ENCODE results near the gene PCDHA10. TPM values are rescaled to one million over a fixed set of nuclear protein-coding genes. Genes with fewer than 3 reads are reported as not detected.

Gene PCDHA10
- total and polyA plus RNA-seq, 2 of the 13 experiments (the other 11 are each of a cell fraction or from before 2014, with no cell fraction given) = 0.01 to 0.02 TPM

DNA sequence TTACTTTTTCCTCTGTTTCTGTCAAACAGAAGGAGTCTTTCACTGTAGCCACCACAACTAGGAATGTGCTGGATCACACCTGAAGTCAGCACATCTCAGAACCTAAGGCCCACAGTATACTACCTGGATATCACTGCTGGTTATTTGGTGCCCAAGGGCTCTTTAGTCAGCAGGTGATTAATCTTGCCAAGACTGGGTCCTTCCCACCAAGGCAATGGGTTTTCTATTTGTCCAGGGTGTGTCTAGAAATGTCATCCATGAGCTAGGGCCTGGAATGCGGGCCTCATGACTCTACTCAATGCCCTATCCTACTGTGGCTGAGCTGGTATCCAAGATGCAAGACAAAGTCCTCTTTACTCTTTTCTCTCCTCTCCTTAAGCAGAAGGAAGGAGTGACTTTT lies 60.6 kb downstream of the PCDHA10 start:
- POLR2A ChIA-PET = no interaction called here
- H3K4me1 ChIP-seq (ENCODE audit: insufficient read depth, low read length) = no peaks in the 10 kb centered on the region
- intact Hi-C loops (cut with micrococcal nuclease; ENCODE audit: unreplicated experiment) (no loop called here), in situ Hi-C loops (cut with HindIII; ENCODE audit: extremely low pct_ligation_motif_present, low pct_unique_long_range_greater_than_20kb) (no loop called here)
- no peak overlapping the region for H3K4me2 ChIP-seq (ENCODE audit: low read depth, low read length)
- no peak for TF ChIP-seq HOXA5 (CRISPR knock-in tag; IDR thresholded peaks at IDR 0.05)
- TF ChIP-seq ZNF570 (CRISPR knock-in tag; IDR thresholded peaks at IDR 0.05; ENCODE audit: borderline replicate concordance) = no peak
- TF ChIP-seq ZNF20 (CRISPR knock-in tag; IDR thresholded peaks at IDR 0.05) = no peak
- no peak for TF ChIP-seq PHF8 (CRISPR knock-in tag; IDR thresholded peaks at IDR 0.05)
- TF ChIP-seq SMAD9 (CRISPR knock-in tag; IDR thresholded peaks at IDR 0.05) = no peak
- TF ChIP-seq TEAD3 (CRISPR knock-in tag; optimal IDR thresholded peaks at IDR 0.05; ENCODE audit: borderline replicate concordance) = no peak
- TF ChIP-seq ZMYM3 (CRISPR knock-in tag; IDR thresholded peaks at IDR 0.05) = no peak
- TF ChIP-seq TGIF2 (CRISPR knock-in tag; IDR thresholded peaks at IDR 0.05) = no peak
- TF ChIP-seq, protein P1, sequence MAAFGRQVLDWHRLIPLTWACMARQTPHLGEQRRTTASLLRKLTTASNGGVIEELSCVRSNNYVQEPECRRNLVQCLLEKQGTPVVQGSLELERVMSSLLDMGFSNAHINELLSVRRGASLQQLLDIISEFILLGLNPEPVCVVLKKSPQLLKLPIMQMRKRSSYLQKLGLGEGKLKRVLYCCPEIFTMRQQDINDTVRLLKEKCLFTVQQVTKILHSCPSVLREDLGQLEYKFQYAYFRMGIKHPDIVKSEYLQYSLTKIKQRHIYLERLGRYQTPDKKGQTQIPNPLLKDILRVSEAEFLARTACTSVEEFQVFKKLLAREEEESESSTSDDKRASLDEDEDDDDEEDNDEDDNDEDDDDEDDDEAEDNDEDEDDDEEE (CRISPR knock-in tag; IDR thresholded peaks at IDR 0.05) = no peak
- TF ChIP-seq ZNF678 (CRISPR knock-in tag; IDR thresholded peaks at IDR 0.05) = no peak
- TF ChIP-seq GPN1 (CRISPR knock-in tag; IDR thresholded peaks at IDR 0.05; ENCODE audit: borderline replicate concordance) = no peak
- TF ChIP-seq ONECUT2 (CRISPR knock-in tag; IDR thresholded peaks at IDR 0.05) = no peak
- TF ChIP-seq ZNF569 (CRISPR knock-in tag; IDR thresholded peaks at IDR 0.05; ENCODE audit: borderline replicate concordance) = no peak
- TF ChIP-seq MAFF (IDR thresholded peaks at IDR 0.05; ENCODE audit: low read depth, low read length) = no peak
- TF ChIP-seq MED13 (CRISPR knock-in tag; IDR thresholded peaks at IDR 0.05) = no peak
- TF ChIP-seq ZNF616 (CRISPR knock-in tag; IDR thresholded peaks at IDR 0.05; ENCODE audit: low read depth) = no peak
- TF ChIP-seq, protein P2, sequence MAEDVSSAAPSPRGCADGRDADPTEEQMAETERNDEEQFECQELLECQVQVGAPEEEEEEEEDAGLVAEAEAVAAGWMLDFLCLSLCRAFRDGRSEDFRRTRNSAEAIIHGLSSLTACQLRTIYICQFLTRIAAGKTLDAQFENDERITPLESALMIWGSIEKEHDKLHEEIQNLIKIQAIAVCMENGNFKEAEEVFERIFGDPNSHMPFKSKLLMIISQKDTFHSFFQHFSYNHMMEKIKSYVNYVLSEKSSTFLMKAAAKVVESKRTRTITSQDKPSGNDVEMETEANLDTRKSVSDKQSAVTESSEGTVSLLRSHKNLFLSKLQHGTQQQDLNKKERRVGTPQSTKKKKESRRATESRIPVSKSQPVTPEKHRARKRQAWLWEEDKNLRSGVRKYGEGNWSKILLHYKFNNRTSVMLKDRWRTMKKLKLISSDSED (CRISPR knock-in tag; IDR thresholded peaks at IDR 0.05) = no peak
- TF ChIP-seq, protein P3, sequence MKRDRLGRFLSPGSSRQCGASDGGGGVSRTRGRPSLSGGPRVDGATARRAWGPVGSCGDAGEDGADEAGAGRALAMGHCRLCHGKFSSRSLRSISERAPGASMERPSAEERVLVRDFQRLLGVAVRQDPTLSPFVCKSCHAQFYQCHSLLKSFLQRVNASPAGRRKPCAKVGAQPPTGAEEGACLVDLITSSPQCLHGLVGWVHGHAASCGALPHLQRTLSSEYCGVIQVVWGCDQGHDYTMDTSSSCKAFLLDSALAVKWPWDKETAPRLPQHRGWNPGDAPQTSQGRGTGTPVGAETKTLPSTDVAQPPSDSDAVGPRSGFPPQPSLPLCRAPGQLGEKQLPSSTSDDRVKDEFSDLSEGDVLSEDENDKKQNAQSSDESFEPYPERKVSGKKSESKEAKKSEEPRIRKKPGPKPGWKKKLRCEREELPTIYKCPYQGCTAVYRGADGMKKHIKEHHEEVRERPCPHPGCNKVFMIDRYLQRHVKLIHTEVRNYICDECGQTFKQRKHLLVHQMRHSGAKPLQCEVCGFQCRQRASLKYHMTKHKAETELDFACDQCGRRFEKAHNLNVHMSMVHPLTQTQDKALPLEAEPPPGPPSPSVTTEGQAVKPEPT (CRISPR knock-in tag; IDR thresholded peaks at IDR 0.05; ENCODE audit: low read depth) = no peak
- TF ChIP-seq, protein P4, sequence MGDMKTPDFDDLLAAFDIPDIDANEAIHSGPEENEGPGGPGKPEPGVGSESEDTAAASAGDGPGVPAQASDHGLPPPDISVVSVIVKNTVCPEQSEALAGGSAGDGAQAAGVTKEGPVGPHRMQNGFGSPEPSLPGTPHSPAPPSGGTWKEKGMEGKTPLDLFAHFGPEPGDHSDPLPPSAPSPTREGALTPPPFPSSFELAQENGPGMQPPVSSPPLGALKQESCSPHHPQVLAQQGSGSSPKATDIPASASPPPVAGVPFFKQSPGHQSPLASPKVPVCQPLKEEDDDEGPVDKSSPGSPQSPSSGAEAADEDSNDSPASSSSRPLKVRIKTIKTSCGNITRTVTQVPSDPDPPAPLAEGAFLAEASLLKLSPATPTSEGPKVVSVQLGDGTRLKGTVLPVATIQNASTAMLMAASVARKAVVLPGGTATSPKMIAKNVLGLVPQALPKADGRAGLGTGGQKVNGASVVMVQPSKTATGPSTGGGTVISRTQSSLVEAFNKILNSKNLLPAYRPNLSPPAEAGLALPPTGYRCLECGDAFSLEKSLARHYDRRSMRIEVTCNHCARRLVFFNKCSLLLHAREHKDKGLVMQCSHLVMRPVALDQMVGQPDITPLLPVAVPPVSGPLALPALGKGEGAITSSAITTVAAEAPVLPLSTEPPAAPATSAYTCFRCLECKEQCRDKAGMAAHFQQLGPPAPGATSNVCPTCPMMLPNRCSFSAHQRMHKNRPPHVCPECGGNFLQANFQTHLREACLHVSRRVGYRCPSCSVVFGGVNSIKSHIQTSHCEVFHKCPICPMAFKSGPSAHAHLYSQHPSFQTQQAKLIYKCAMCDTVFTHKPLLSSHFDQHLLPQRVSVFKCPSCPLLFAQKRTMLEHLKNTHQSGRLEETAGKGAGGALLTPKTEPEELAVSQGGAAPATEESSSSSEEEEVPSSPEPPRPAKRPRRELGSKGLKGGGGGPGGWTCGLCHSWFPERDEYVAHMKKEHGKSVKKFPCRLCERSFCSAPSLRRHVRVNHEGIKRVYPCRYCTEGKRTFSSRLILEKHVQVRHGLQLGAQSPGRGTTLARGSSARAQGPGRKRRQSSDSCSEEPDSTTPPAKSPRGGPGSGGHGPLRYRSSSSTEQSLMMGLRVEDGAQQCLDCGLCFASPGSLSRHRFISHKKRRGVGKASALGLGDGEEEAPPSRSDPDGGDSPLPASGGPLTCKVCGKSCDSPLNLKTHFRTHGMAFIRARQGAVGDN (CRISPR knock-in tag; IDR thresholded peaks at IDR 0.05) = no peak
- H3K27me3 ChIP-seq (ENCODE audit: control insufficient read depth in 1 of 2, insufficient read depth in 2 of 2, low read length in 2 of 2) = no peaks in the 10 kb centered on the region; a peak in 1 of 5 replicates
- no peaks in the 10 kb centered on the region for H3K79me2 ChIP-seq (ENCODE audit: insufficient read depth, low read length)
- 0% methylated on average over 1 of the region's 1 CpG for WGBS (ENCODE audit: low lambda C conversion rate)
- H3K27ac ChIP-seq (ENCODE audit: extremely low read length, insufficient read depth, low read length) = no peak overlapping the region
- CTCF ChIA-PET (ENCODE audit: low intra/inter-chr PET ratio, low total read pairs) = no interaction called here
- H2AFZ ChIP-seq (ENCODE audit: low read length) = no peak overlapping the region
- BruUV-seq (replicated peaks) = no TSS peak
- no peak for ATAC-seq
- no peak for DNase-seq (ENCODE audit: low spot score)
- no peaks in the 10 kb centered on the region for H3K36me3 ChIP-seq (replicated peaks in 1 of 2; ENCODE audit: control insufficient read depth in 1 of 2, insufficient read depth in 2 of 2, low read length in 2 of 2)
- no peak overlapping the region for H3K4me3 ChIP-seq (replicated peaks in 1 of 3; ENCODE audit: insufficient read depth in 1 of 3, low read depth in 2 of 3, low read length in 3 of 3)
- H3K9ac ChIP-seq (ENCODE audit: insufficient read depth, low read depth, low read length) = no peak overlapping the region
- H3K9me3 ChIP-seq (ENCODE audit: low read length) = no peaks in the 10 kb centered on the region
- FAIRE-seq = no peak
- H4K20me1 ChIP-seq (ENCODE audit: insufficient read depth, low read length) = no peaks in the 10 kb centered on the region
